ENCODE measurements around the gene KCNF1.

DNA sequence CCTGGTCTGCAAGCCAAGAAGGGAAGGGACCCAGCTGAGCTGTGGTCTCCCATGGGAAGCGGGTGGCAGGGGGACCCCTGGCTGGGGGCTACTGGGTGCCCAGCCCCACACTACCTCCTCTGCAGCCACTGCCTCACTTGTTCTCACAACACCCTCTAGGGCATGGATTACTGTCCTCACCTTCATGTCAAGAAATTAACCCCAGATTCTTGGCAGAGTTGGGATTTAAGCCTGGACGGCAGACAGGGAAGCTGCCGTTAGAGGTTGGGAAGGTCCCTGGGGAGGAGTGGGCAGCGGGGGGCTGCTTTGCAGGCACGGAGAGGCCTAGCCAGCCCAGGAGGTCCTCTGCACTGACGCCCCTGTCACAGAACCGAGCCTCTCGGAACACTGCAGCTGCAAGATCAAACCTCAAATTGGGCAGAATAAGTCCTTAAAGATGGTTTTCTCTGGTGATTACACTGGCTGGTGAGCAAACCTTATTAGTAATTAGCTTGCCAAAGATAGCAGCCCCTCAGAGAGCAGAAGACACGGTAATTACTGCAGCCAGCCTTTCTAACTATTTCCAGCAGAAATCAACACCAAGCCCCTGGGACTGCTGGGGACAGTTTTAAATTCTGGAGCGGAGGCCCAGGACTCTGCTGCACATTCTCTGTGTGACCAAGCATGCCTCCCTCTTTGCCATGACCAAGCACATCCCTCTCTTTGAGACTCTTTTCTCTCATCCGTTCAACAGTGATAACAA lies 35.9 kb downstream of the KCNF1 start:
- TF ChIP-seq, protein P1, sequence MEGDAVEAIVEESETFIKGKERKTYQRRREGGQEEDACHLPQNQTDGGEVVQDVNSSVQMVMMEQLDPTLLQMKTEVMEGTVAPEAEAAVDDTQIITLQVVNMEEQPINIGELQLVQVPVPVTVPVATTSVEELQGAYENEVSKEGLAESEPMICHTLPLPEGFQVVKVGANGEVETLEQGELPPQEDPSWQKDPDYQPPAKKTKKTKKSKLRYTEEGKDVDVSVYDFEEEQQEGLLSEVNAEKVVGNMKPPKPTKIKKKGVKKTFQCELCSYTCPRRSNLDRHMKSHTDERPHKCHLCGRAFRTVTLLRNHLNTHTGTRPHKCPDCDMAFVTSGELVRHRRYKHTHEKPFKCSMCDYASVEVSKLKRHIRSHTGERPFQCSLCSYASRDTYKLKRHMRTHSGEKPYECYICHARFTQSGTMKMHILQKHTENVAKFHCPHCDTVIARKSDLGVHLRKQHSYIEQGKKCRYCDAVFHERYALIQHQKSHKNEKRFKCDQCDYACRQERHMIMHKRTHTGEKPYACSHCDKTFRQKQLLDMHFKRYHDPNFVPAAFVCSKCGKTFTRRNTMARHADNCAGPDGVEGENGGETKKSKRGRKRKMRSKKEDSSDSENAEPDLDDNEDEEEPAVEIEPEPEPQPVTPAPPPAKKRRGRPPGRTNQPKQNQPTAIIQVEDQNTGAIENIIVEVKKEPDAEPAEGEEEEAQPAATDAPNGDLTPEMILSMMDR (IDR thresholded peaks at IDR 0.05), result no peak
- TF ChIP-seq POLR2A (IDR thresholded peaks at IDR 0.05), result no peak
